IMR-90 (cell line): ENCODE measurements around the gene FOXI3.

Experiments
- FOS ChIP-seq: fragments of 150-350 bp; IDR thresholded peaks from 2 replicates; pipeline ENCODE4 v1.6.1; 2016; ENCODE audit warnings: low read depth, low read length
- MAZ ChIP-seq: IDR thresholded peaks from 2 replicates; pipeline ENCODE4 v1.6.1; 2012; ENCODE audit warnings: low read depth, mild to moderate bottlenecking, low read length, improper control_type of control experiment, moderate library complexity, borderline replicate concordance
- POLR2A ChIP-seq: IDR thresholded peaks from 2 replicates; pipeline ENCODE4 v1.6.1; 2012; ENCODE audit warnings: mild to moderate bottlenecking, low read depth, low read length
- TF ChIP-seq, protein P1 (sequence below): fragments of 150-350 bp; IDR thresholded peaks from 2 replicates; pipeline ENCODE4 v1.6.1; 2017; ENCODE audit warnings: mild to moderate bottlenecking, antibody characterized with exemption, low read length, low read depth
- TF ChIP-seq, protein P2 (sequence below): conservative IDR thresholded peaks from 2 replicates; pipeline ENCODE4 v1.5.1; 2012; ENCODE audit warnings: mild to moderate bottlenecking, low read depth, low read length, improper control_type of control experiment

DNA sequence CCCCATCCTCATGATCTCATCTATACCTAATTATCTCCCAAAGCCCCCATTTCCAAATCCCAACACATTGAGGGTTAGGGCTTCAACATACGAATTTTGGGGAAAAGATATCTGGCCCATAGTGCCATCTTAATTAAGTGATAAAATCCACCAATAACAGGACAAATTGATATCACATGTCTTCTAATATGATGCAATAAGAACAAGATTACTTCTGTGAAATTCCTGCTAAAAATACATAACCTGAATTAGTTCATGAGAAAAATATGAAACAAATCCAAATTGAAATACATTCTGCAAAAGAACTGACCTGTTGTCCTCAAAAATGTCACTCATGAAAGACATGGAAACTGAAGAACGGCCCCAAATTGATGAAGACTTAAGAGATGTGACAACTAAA, 28.8 kb downstream of the FOXI3 start:
- TF ChIP-seq, protein P1, sequence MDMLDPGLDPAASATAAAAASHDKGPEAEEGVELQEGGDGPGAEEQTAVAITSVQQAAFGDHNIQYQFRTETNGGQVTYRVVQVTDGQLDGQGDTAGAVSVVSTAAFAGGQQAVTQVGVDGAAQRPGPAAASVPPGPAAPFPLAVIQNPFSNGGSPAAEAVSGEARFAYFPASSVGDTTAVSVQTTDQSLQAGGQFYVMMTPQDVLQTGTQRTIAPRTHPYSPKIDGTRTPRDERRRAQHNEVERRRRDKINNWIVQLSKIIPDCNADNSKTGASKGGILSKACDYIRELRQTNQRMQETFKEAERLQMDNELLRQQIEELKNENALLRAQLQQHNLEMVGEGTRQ = no peak
- TF ChIP-seq, protein P2, sequence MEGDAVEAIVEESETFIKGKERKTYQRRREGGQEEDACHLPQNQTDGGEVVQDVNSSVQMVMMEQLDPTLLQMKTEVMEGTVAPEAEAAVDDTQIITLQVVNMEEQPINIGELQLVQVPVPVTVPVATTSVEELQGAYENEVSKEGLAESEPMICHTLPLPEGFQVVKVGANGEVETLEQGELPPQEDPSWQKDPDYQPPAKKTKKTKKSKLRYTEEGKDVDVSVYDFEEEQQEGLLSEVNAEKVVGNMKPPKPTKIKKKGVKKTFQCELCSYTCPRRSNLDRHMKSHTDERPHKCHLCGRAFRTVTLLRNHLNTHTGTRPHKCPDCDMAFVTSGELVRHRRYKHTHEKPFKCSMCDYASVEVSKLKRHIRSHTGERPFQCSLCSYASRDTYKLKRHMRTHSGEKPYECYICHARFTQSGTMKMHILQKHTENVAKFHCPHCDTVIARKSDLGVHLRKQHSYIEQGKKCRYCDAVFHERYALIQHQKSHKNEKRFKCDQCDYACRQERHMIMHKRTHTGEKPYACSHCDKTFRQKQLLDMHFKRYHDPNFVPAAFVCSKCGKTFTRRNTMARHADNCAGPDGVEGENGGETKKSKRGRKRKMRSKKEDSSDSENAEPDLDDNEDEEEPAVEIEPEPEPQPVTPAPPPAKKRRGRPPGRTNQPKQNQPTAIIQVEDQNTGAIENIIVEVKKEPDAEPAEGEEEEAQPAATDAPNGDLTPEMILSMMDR = no peak
- TF ChIP-seq POLR2A (no peak), FOS (no peak), MAZ (no peak)
